MM.1S (cell line): ENCODE measurements around the gene CMTM2.

Source experiments
- DNase-seq: peaks from one replicate; pipeline ENCODE4 v3.0.0-alpha.2; 2015
- H2AFZ ChIP-seq: fragments of 300-600 bp; sonication (generic); 2 replicates; pipeline ENCODE4 v1.6.0; 2016; ENCODE audit warnings: antibody characterized with exemption, low read length
- H3F3A ChIP-seq: fragments of 300-600 bp; sonication (generic); 2 replicates; pipeline ENCODE4 v1.6.1; 2016; ENCODE audit warnings: mild to moderate bottlenecking, antibody characterized with exemption, low read length, moderate library complexity, mixed read lengths; ENCODE audit not compliant: insufficient read depth
- H3K27ac ChIP-seq: fragments of 300-600 bp; sonication (generic); 2 replicates; pipeline ENCODE4 v1.5.1; 2016; ENCODE audit warnings: mild to moderate bottlenecking, low read length
- H3K27me3 ChIP-seq: fragments of 300-600 bp; sonication (generic); replicated peaks from 2 replicates; pipeline ENCODE4 v1.6.0; 2016; ENCODE audit warnings: low read length; ENCODE audit not compliant: insufficient read depth
- H3K36me3 ChIP-seq: fragments of 300-600 bp; sonication (generic); replicated peaks from 2 replicates; pipeline ENCODE4 v1.6.1; 2016; ENCODE audit warnings: mild to moderate bottlenecking, low read length, mixed read lengths; ENCODE audit not compliant: insufficient read depth
- H3K4me1 ChIP-seq: fragments of 300-600 bp; sonication (generic); 2 replicates; pipeline ENCODE4 v1.6.1; 2016; ENCODE audit warnings: low read length, mixed read lengths
- H3K4me2 ChIP-seq: fragments of 300-600 bp; sonication (generic); 2 replicates; pipeline ENCODE4 v1.6.0; 2016; ENCODE audit warnings: low read depth, low read length
- H3K4me3 ChIP-seq: fragments of 300-600 bp; sonication (generic); 2 replicates; pipeline ENCODE4 v1.5.1; 2016; ENCODE audit warnings: low read length, mixed read lengths
- H3K79me2 ChIP-seq: fragments of 300-600 bp; sonication (generic); 2 replicates; pipeline ENCODE4 v1.6.1; 2016; ENCODE audit warnings: mixed run types, low read length, mixed read lengths
- H3K9ac ChIP-seq: fragments of 300-600 bp; sonication (generic); 2 replicates; pipeline ENCODE4 v1.6.1; 2016; ENCODE audit warnings: low read length, mixed read lengths
- H3K9me2 ChIP-seq: fragments of 300-600 bp; sonication (generic); replicated peaks from 2 replicates; pipeline ENCODE4 v1.6.1; 2016; ENCODE audit warnings: mild to moderate bottlenecking, low read length, mixed read lengths; ENCODE audit not compliant: insufficient read depth
- H3K9me3 ChIP-seq: fragments of 300-600 bp; sonication (generic); replicated peaks from 2 replicates; pipeline ENCODE4 v1.6.1; 2016; ENCODE audit warnings: mild to moderate bottlenecking, low read length, mixed read lengths; ENCODE audit not compliant: insufficient read depth
- H4K20me1 ChIP-seq: fragments of 300-600 bp; sonication (generic); 2 replicates; pipeline ENCODE4 v1.6.1; 2016; ENCODE audit warnings: mild to moderate bottlenecking, low read length, moderate library complexity, mixed read lengths; ENCODE audit not compliant: insufficient read depth
- EZH2 ChIP-seq: fragments of 300-600 bp; sonication (generic); optimal IDR thresholded peaks from 2 replicates; pipeline ENCODE3; 2017; ENCODE audit warnings: low read depth, mild to moderate bottlenecking, antibody characterized with exemption, low read length, mixed read lengths
- EZH2phosphoT487 ChIP-seq: fragments of 300-600 bp; sonication (generic); IDR thresholded peaks from 2 replicates; pipeline ENCODE4 v1.6.1; 2018; ENCODE audit warnings: antibody characterized with exemption, low read length
- TF ChIP-seq, protein P1 (sequence below): fragments of 300-600 bp; sonication (generic); IDR thresholded peaks from 2 replicates; pipeline ENCODE4 v1.5.1; 2016; ENCODE audit warnings: antibody characterized with exemption, low read length, mixed read lengths

The CMTM2 gene

GRCh38 chr16:66539623-66540469, 39.4 kb upstream of the CMTM2 start:
- no peaks in the 10 kb centered on the region for H3K9me2 ChIP-seq
- no peak for TF ChIP-seq EZH2phosphoT487
- no peak for TF ChIP-seq EZH2
- TF ChIP-seq, protein P1, sequence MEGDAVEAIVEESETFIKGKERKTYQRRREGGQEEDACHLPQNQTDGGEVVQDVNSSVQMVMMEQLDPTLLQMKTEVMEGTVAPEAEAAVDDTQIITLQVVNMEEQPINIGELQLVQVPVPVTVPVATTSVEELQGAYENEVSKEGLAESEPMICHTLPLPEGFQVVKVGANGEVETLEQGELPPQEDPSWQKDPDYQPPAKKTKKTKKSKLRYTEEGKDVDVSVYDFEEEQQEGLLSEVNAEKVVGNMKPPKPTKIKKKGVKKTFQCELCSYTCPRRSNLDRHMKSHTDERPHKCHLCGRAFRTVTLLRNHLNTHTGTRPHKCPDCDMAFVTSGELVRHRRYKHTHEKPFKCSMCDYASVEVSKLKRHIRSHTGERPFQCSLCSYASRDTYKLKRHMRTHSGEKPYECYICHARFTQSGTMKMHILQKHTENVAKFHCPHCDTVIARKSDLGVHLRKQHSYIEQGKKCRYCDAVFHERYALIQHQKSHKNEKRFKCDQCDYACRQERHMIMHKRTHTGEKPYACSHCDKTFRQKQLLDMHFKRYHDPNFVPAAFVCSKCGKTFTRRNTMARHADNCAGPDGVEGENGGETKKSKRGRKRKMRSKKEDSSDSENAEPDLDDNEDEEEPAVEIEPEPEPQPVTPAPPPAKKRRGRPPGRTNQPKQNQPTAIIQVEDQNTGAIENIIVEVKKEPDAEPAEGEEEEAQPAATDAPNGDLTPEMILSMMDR = no peak
- H3K4me2 ChIP-seq = peak overlapping the region; percentile 59
- H3F3A ChIP-seq = peaks cover 12% of the 10 kb centered on the region
- no peaks in the 10 kb centered on the region for H4K20me1 ChIP-seq
- peak; percentile 52 for DNase-seq
- H2AFZ ChIP-seq = peak overlapping the region; percentile 41; the same call in 1 of the 2 replicates
- H3K9me3 ChIP-seq = no peaks in the 10 kb centered on the region
- H3K79me2 ChIP-seq = 0 out of 2 replicates have a peak, but pooled peaks cover 4% of the 10 kb centered on the region
- no peaks in the 10 kb centered on the region for H3K27me3 ChIP-seq
- H3K4me3 ChIP-seq = no peak overlapping the region
- H3K27ac ChIP-seq = peak overlapping the region; percentile 66
- H3K9ac ChIP-seq = peak overlapping the region; percentile 15; the same call in 1 of the 2 replicates
- no peaks in the 10 kb centered on the region for H3K36me3 ChIP-seq
- peaks cover 33% of the 10 kb centered on the region for H3K4me1 ChIP-seq

DNA sequence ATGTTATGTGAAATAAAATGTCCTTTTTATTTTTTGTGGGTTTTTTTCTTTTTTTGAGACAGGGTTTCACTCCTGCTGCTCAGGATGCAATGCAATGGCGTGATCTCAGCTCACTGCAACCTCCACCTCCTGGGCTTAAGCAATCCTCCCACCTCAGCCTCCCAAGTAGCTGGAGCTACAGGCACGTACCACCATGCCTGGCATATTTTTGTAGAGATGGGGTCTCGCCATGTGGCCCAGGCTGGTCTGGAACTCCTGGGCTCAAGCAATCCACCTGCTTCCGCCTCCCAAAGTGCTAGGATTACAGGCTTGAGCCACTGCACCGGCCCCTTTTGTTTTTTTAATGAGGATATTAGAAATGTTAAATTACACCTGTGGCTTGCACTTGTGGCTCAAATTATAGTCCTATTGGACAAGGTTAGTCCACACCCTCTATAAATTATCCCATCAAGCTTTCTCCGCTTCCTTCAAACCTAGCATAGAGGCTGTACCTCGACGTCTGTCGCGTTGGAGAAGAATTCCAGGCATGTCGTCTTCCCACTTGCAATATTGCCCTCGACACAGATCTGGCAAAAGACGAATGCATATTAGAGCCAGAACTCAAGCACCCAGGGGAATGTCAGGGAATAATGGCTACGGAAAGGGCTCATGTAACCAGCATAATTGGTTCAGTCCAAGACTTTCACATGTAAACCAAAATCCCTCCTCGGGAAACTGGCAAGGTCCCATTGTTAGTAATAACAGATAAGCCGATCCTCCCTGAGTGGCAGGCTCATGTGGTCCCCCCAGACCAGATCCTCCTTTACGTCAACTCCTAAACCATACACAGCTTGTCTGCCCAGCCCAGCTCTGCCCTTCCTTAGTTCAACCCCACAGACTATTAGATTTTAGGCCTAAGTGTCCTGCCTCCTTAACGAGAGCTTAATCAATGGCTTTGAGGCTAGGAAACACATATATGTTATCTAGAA, 37.6 kb upstream of the CMTM2 start:
- Histone ChIP-seq H3F3A (peaks cover 12% of the 10 kb centered on the region), H4K20me1 (no peaks in the 10 kb centered on the region), H3K9me2 (no peaks in the 10 kb centered on the region), H3K79me2 (0 out of 2 replicates have a peak, but pooled peaks cover 4% of the 10 kb centered on the region), H2AFZ (no peak overlapping the region), H3K9ac (no peak overlapping the region), H3K36me3 (no peaks in the 10 kb centered on the region), H3K27me3 (no peaks in the 10 kb centered on the region), H3K4me3 (no peak overlapping the region), H3K4me1 (peaks cover 33% of the 10 kb centered on the region), H3K9me3 (no peaks in the 10 kb centered on the region), H3K27ac (no peak overlapping the region), H3K4me2 (no peak overlapping the region)
- no peak for DNase-seq
- no peak for TF ChIP-seq EZH2
- TF ChIP-seq, protein P1 = no peak
- no peak for TF ChIP-seq EZH2phosphoT487

GRCh38 chr16:66542396-66542795, 36.9 kb upstream of the CMTM2 start:
- Histone ChIP-seq H3K36me3 (no peaks in the 10 kb centered on the region), H3K4me2 (no peak overlapping the region), H2AFZ (no peak overlapping the region), H3K9ac (no peak overlapping the region), H3K9me2 (no peaks in the 10 kb centered on the region), H3K27me3 (no peaks in the 10 kb centered on the region), H4K20me1 (no peaks in the 10 kb centered on the region), H3K4me3 (no peak overlapping the region), H3K79me2 (0 out of 2 replicates have a peak, but pooled peaks cover 4% of the 10 kb centered on the region), H3K9me3 (no peaks in the 10 kb centered on the region), H3F3A (peaks cover 12% of the 10 kb centered on the region), H3K27ac (no peak overlapping the region), H3K4me1 (peaks cover 33% of the 10 kb centered on the region)
- TF ChIP-seq EZH2 (no peak), EZH2phosphoT487 (no peak)
- TF ChIP-seq, protein P1 = no peak
- no peak for DNase-seq
